Frontal cortex (tissue), 4 donors: ENCODE data around the gene LIMK1. TPM values are rescaled to one million over a fixed set of nuclear protein-coding genes. Genes with fewer than 3 reads are reported as not detected.
"Not testable (repeated sequence)": the region's sequence is repeated elsewhere in the genome, so short reads cannot be mapped to it uniquely, and the experiment has no call there.

ENCODE experiments used
- DNase-seq, 2 donors: peaks; one replicate each; pipeline ENCODE4 v3.0.0; 2012; ENCODE audit warnings: low spot score in 2 of 2
- FAIRE-seq: peaks from 2 replicates; lab custom pipeline; 2012; peaks lifted over from hg19 to GRCh38; lab: Jason Lieb, UNC
- total RNA-seq: library from RNA; depleted of rRNA; stranded (reverse); fragments of >200 nt; gene quantifications from one replicate; pipeline ENCODE4 v1.2.3, GENCODE V29; 2014
- donor health status: control.
- donor health status: control.
- donor health status: control.

Gene LIMK1
- total RNA-seq = 15.5 TPM

DNA sequence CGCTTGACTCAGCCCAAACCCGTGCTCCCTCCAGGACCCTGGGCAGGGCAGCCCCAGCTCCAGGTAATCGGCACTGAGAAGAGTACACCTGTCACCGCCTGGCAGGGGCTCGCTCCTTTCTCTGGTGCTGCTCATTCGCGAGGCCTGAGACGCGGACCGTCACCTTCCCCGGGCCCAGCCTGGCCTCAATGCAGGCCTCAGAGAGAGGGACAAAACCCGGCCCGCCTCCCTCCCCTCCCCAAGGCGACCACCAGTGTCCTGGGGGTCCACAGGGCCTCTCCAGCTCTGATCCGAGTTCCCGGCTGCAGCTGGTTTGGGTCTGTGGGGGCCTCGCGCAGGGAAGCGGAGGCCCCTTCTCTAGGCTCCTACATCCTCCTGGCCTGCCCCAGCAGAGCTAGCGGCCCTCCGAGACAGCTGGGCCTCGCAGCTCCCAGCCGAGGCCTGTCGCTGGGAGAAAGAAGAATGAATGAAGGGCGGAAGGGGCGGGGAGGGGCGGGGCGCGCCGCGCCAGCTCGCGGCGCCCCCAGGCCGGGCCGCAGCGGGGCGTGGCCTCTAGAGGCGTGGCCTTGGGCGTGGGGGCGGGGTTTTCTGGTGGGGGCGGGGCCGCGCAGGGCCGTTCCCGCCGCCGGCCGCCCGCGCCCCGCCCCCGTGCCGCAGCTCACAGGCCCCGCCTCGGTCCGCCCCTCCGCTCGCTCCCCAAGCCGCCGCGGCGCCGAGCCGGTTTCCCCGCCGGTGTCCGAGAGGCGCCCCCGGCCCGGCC is at the start of gene LIMK1:
Gene LIMK1, plus strand, starts transcription at position 688 of the 760 bp plus-strand sequence. CDS start 187 bp downstream, outside the sequence.
- DNase-seq (peak; percentile 99), FAIRE-seq (no peak)

GRCh38 chr7:74037609-74038008 is 46.0 kb upstream of the LIMK1 start:
- FAIRE-seq (no peak), DNase-seq (no peak)

GRCh38 chr7:74038194-74038961 is 45.2 kb upstream of the LIMK1 start:
- no peak for FAIRE-seq

GRCh38 chr7:74039337-74039736 is 44.3 kb upstream of the LIMK1 start:
- no peak for DNase-seq
- no peak for FAIRE-seq

More at GRCh38 chr7:74038194-74038961, 45.2 kb upstream of the LIMK1 start:
- no peak for DNase-seq

GRCh38 chr7:74040101-74040790 is 43.4 kb upstream of the LIMK1 start:
- no peak for FAIRE-seq
- no peak for DNase-seq

GRCh38 chr7:74040791-74041520 is 42.6 kb upstream of the LIMK1 start:
- no peak for FAIRE-seq
- no peak for DNase-seq

- DNase-seq = no peak
- no peak for FAIRE-seq
These were observed 40.7 kb upstream of the LIMK1 start for GRCh38 chr7:74042746-74043522.

- FAIRE-seq = no peak
- no peak for DNase-seq
These were observed 40.1 kb upstream of the LIMK1 start for GRCh38 chr7:74043523-74043951.

- FAIRE-seq = no peak
These were observed 38.9 kb upstream of the LIMK1 start for GRCh38 chr7:74044366-74045350.

DNA sequence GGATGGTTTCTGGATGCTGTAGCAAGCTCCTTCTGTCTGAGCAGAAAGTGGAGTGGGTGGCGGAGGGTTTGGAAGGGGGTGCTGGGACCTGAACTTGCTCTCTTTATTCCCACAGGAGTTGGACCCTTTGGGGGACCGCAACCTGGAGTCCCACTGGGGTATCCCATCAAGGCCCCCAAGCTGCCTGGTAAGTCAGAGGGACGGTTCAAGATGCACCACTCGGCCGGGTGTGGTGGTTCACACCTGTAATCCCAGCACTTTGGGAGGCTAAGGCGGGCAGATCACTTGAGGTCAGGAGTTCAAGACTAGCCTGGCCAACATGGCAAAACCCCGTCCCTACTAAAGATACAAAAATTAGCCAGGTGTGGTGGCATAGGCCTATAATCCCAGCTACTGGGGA is 37.0 kb upstream of the LIMK1 start:
- not testable (repeated sequence) for DNase-seq, FAIRE-seq

More at GRCh38 chr7:74044366-74045350, 38.9 kb upstream of the LIMK1 start:
- DNase-seq = no peak

DNA sequence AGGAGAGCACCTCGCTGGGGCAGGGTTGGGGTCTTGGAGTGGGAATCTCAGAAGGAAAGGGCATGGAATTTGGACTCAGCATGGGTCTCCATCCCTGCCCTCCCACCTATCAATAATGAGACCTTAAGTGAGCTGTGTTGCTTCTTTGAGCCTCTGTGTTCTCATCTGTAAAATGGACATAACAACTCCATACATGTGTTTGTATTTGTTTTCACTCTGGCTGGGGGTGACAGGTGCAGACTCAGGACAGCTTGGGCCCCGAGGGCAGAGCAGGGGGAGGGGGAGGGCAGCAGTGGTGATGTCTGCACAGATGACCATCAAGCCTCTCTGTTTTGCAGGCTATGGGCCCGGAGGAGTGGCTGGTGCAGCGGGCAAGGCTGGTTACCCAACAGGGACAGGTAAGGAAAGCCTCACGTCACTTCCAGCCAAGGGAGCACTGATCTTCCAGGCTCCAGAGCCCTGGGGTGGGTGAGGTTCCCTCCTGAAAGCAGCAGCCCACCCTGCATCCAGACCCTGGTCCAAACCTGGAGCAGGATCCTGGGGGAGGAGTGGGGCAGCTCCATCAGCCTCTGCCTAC is 35.7 kb upstream of the LIMK1 start:
- DNase-seq (no peak), FAIRE-seq (no peak)

DNA sequence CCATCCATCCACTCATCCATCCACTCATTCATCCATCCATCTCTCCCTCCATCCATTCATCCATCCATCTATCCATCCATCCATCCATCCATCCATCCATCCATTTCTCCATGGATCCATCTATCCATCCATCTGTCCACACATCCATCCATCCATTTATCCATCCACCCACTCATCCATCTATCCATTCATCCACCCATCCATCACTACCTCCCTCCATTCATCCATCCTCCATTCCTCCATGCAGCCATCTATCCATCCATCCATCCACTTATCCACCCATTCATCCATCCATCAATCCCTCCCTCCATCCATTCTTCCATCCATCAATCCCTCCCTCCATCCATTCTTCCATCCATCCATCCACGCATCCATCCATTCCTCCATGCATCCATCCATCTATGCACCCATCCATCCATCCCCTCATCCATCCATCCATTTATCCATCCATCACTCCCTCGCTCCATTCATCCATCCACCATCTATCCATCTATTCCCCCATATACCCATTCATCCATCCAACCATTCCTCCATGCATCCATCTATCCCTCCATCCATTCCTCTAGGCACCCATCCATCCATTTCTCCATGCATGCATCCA is 34.5 kb upstream of the LIMK1 start:
- DNase-seq (no peak), FAIRE-seq (no peak)

- FAIRE-seq (no peak), DNase-seq (no peak)
These were observed 33.4 kb upstream of the LIMK1 start for GRCh38 chr7:74049997-74050798.

DNA sequence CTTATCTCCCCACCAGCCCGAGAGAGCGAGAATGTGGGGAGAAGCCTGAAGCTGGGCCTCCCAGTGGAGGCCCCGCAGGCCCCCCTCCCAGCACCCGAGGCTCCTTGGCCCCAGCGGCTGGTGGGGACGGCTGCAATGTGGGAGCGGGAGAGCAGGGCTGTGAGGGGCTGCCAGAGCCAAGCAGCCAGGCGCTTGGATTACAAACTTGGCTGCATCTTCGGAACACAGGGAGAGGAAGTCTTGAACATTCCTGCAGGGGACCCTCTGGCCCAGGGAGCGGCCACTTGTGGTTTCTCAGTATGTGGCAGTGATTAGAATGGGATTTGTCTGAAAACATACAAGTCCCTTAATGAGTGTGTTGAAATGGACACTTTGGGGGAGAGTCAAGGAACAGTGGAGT is 32.4 kb upstream of the LIMK1 start:
- DNase-seq = no peak

GRCh38 chr7:74051629-74052410 is 31.8 kb upstream of the LIMK1 start:
- no peak for FAIRE-seq
- DNase-seq = no peak

More for the DNA sequence above, 32.4 kb upstream of the LIMK1 start:
- FAIRE-seq = no peak

GRCh38 chr7:74052628-74053027 is 31.0 kb upstream of the LIMK1 start:
- no peak for DNase-seq
- no peak for FAIRE-seq
